Mesendoderm (in vitro differentiated cells): ENCODE measurements around the gene C1QL2.

Source experiments
- DNase-seq: peaks from one replicate; pipeline ENCODE4 v3.0.0; 2013
- H2AK5ac ChIP-seq: 2 replicates; pipeline ENCODE4 v1.6.1; 2013; ENCODE audit warnings: low read length, inconsistent platforms
- H2BK120ac ChIP-seq: 2 replicates; pipeline ENCODE4 v1.6.1; 2013; ENCODE audit warnings: low read depth, mild to moderate bottlenecking, low read length, moderate library complexity, mixed read lengths
- H2BK15ac ChIP-seq: replicated peaks from 2 replicates; pipeline ENCODE4 v1.6.1; 2013; ENCODE audit warnings: low read depth, mild to moderate bottlenecking, moderate library complexity
- H2BK5ac ChIP-seq: 2 replicates; pipeline ENCODE4 v1.6.1; 2013; ENCODE audit warnings: low read length, inconsistent platforms
- H3K18ac ChIP-seq: 2 replicates; pipeline ENCODE4 v1.6.1; 2013; ENCODE audit warnings: mild to moderate bottlenecking, low read length, mixed read lengths
- H3K23ac ChIP-seq: one replicate; pipeline ENCODE4 v1.6.1; 2013; ENCODE audit warnings: low read length
- H3K27ac ChIP-seq: 2 replicates; pipeline ENCODE4 v1.5.1; 2013; ENCODE audit warnings: low read depth, mild to moderate bottlenecking, inconsistent platforms, low read length, moderate library complexity
- H3K27me3 ChIP-seq: 2 replicates; pipeline ENCODE4 v1.6.1; 2013; ENCODE audit warnings: low read length, control low read depth, mild to moderate bottlenecking, inconsistent platforms; ENCODE audit not compliant: insufficient read depth, poor library complexity
- H3K36me3 ChIP-seq: 2 replicates; pipeline ENCODE4 v1.6.1; 2013; ENCODE audit warnings: low read length, inconsistent platforms; ENCODE audit not compliant: control insufficient read depth, insufficient read depth
- H3K4ac ChIP-seq: one replicate; pipeline ENCODE4 v1.6.1; 2013; ENCODE audit warnings: low read depth, mild to moderate bottlenecking, low read length, moderate library complexity
- H3K4me1 ChIP-seq: 2 replicates; pipeline ENCODE4 v1.6.1; 2013; ENCODE audit warnings: low read depth, low read length, inconsistent platforms; ENCODE audit not compliant: control insufficient read depth
- H3K4me2 ChIP-seq: 2 replicates; pipeline ENCODE4 v1.6.1; 2013; ENCODE audit warnings: low read length
- H3K4me3 ChIP-seq: 2 replicates; pipeline ENCODE4 v1.5.1; 2013; ENCODE audit warnings: mild to moderate bottlenecking, low read length
- H3K56ac ChIP-seq: one replicate; pipeline ENCODE4 v1.6.1; 2013; ENCODE audit warnings: low read length
- H3K79me1 ChIP-seq: 2 replicates; pipeline ENCODE4 v1.6.1; 2013; ENCODE audit warnings: low read length, inconsistent platforms
- H3K79me2 ChIP-seq: 2 replicates; pipeline ENCODE4 v1.6.1; 2013; ENCODE audit warnings: mild to moderate bottlenecking, low read length; ENCODE audit not compliant: control insufficient read depth, insufficient read depth
- H3K9ac ChIP-seq: 2 replicates; pipeline ENCODE4 v1.6.1; 2013; ENCODE audit warnings: low read length, inconsistent platforms
- H4K5ac ChIP-seq: one replicate; pipeline ENCODE4 v1.6.1; 2013; ENCODE audit warnings: low read length
- H4K8ac ChIP-seq: one replicate; pipeline ENCODE4 v1.6.1; 2013; ENCODE audit warnings: low read depth, mild to moderate bottlenecking, control low read depth, low read length, moderate library complexity
- WGBS: extraction: QIAGEN DNeasy Blood & Tissue Kit; methylation state at CpG from one replicate; pipeline ENCODE4 v1.1.7; 2013; ENCODE audit warnings: low lambda C conversion rate, missing lambda C conversion rate; ENCODE audit not compliant: insufficient coverage; ENCODE audit errors: extremely low coverage; 5-methylcytosine and 5-hydroxymethylcytosine counted together

Gene C1QL2

DNA sequence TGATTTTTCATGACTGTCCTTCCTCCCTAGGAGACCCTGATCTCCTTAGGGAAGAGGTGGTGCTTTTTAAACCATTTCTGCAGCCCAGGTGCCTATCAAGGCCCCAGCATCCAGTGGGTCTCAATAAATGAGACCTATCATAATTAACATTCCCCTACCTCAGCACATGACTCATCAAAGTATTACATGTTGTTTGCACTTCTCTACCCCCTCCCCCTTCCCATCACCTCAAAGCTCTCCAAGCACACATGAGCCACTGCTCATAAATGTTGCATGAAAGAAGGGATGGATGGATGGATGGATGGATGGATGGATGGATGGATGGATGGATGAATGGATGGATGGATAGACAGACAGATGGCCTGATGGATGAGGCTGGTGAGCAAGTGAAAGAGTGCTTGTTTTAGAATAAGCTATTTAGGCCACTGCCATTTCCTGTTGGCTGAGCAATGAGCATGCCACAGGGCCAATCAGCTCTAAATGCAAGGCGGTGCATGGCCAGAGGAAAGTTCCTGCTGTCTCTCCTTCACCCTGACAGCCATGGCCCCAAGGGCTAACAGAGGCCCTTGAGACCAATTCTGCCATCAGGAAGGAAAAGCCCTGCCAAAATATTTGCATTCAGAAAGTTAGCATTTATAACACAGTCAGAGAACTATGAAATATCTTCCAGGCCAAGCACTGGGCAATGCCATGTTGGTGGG lies 44.2 kb upstream of the C1QL2 start:
- no CpG with 5 or more reads among the region's 1 CpG for WGBS
- Histone ChIP-seq H3K18ac (no peak overlapping the region), H3K79me2 (no peaks in the 10 kb centered on the region), H3K27ac (no peak overlapping the region), H4K5ac (no peak overlapping the region), H3K4me3 (no peak overlapping the region), H2BK5ac (no peak overlapping the region), H3K56ac (no peak overlapping the region), H3K36me3 (no peaks in the 10 kb centered on the region), H3K9ac (no peak overlapping the region), H3K79me1 (no peaks in the 10 kb centered on the region), H2BK120ac (no peak overlapping the region), H3K4ac (no peak overlapping the region), H4K8ac (no peak overlapping the region), H3K4me2 (no peak overlapping the region), H3K4me1 (no peaks in the 10 kb centered on the region), H3K27me3 (no peaks in the 10 kb centered on the region), H2AK5ac (no peak overlapping the region), H2BK15ac (no peak overlapping the region), H3K23ac (no peak overlapping the region)
- DNase-seq, result no peak

DNA sequence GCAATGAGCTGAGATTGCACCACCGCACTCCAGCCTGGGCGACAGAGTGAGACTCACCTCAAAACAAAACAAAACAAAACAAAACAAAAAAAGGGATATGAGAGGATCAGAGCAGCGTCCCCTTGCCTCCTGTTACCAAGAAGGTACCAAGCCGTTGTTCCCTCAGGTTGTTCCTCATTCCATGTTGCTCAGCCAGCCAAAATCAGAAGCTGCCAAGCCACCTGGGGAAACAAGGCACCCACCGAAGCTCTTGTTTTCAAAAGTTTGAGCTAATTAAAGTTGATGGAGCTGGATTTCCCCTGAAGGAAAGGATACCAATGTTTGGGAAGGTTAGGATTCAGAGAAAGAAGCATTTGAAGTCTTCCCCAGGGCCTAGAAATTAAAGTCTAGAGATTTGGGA lies 43.3 kb upstream of the C1QL2 start:
- H3K4me3 ChIP-seq, result no peak overlapping the region
- no peak overlapping the region for H4K8ac ChIP-seq
- H3K18ac ChIP-seq, result no peak overlapping the region
- H2BK5ac ChIP-seq, result no peak overlapping the region
- H3K56ac ChIP-seq, result no peak overlapping the region
- no peaks in the 10 kb centered on the region for H3K36me3 ChIP-seq
- no peak for DNase-seq
- no peaks in the 10 kb centered on the region for H3K79me2 ChIP-seq
- H3K4me2 ChIP-seq, result no peak overlapping the region
- no peak overlapping the region for H3K23ac ChIP-seq
- no peak overlapping the region for H3K4ac ChIP-seq
- no peak overlapping the region for H4K5ac ChIP-seq
- no peak overlapping the region for H3K9ac ChIP-seq
- no peak overlapping the region for H3K27ac ChIP-seq
- no peaks in the 10 kb centered on the region for H3K79me1 ChIP-seq
- no peak overlapping the region for H2BK120ac ChIP-seq
- no peak overlapping the region for H2AK5ac ChIP-seq
- H3K4me1 ChIP-seq, result no peaks in the 10 kb centered on the region
- WGBS, result no CpG with 5 or more reads among the region's 5 CpGs
- H3K27me3 ChIP-seq, result no peaks in the 10 kb centered on the region
- H2BK15ac ChIP-seq, result no peak overlapping the region

DNA sequence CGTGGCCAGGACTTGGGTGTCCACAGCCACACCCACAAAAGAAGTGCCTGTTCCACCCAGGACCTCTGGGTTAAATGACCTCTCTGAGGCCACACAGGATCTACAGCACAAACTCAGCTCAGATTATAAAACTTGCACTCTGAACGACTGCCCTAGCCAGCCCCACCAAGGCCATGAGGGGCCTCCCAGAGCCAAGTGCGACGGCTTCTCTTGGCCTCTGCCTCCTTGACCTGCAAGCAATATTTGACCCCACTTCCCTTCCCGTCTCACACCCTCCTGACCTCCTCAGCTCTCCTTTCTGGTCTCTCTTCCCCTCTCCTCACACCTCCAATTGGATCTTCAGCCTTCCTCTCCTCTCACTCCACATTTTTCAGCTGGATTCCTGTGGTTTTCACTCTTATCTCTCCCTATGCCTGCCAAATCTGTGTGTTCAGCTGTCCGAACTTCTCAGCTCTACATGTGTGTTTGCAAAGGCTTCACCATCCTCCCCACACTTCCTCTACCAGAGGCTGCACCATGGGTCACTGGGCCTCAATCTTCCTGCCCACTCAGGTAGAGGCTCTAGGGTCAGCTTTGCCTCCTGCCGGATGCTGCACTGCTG lies 39.8 kb upstream of the C1QL2 start:
- H2AK5ac ChIP-seq, result no peak overlapping the region
- no peak overlapping the region for H3K9ac ChIP-seq
- no peak overlapping the region for H3K18ac ChIP-seq
- H2BK5ac ChIP-seq, result no peak overlapping the region
- no peak overlapping the region for H3K4me2 ChIP-seq
- no peak overlapping the region for H3K23ac ChIP-seq
- no peak overlapping the region for H3K4ac ChIP-seq
- H4K8ac ChIP-seq, result no peak overlapping the region
- H3K27ac ChIP-seq, result no peak overlapping the region
- no peak overlapping the region for H2BK120ac ChIP-seq
- H3K4me3 ChIP-seq, result no peak overlapping the region
- no peak overlapping the region for H2BK15ac ChIP-seq
- H3K36me3 ChIP-seq, result no peaks in the 10 kb centered on the region
- H3K79me2 ChIP-seq, result no peaks in the 10 kb centered on the region
- no peak overlapping the region for H4K5ac ChIP-seq
- no CpG with 5 or more reads among the region's 7 CpGs for WGBS
- H3K56ac ChIP-seq, result no peak overlapping the region
- H3K4me1 ChIP-seq, result peaks cover 2% of the 10 kb centered on the region
- no peaks in the 10 kb centered on the region for H3K27me3 ChIP-seq
- H3K79me1 ChIP-seq, result no peaks in the 10 kb centered on the region
- DNase-seq, result peak; percentile 50

DNA sequence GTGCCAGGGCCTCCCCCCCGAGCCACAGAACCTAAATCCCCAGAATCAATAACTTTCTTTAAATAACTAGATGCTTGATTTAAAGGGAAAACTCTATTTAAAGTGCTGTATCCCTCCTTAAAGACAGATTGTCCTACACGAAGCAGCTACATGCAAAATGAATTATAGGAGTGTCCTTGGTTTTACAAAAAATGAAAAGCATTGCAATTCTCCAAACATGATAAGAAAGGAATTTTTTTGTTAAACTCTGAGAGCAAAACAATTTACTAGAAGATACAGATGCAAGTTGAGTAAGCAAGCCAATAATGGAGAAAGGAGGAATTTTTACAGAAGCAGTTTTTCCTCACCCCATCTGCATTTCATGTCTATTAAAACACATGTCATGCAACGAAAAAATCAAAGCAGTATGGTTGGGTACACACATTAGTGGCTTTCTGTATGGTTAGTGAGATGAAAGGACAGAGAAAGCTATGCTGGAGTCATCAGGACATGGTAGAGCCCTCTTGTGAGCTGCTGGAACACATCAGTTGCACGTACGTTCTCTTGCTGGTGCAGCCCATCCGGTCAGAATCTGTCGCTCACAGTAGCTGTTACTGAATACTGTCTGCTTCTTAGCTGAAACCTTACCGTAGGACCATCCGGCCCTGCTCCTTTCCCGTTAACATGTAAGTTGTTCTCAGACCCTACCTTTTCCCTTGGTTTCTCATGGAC lies 39.1 kb upstream of the C1QL2 start:
- Histone ChIP-seq H2BK15ac (no peak overlapping the region), H3K27ac (no peak overlapping the region), H3K27me3 (no peaks in the 10 kb centered on the region), H2AK5ac (no peak overlapping the region), H3K9ac (no peak overlapping the region), H3K4me3 (no peak overlapping the region), H3K79me2 (no peaks in the 10 kb centered on the region), H3K4me2 (no peak overlapping the region), H3K4ac (no peak overlapping the region), H3K79me1 (no peaks in the 10 kb centered on the region), H3K23ac (no peak overlapping the region), H4K8ac (no peak overlapping the region), H3K56ac (no peak overlapping the region), H3K18ac (no peak overlapping the region), H4K5ac (no peak overlapping the region), H3K36me3 (no peaks in the 10 kb centered on the region), H2BK5ac (no peak overlapping the region), H2BK120ac (no peak overlapping the region), H3K4me1 (peaks cover 2% of the 10 kb centered on the region)
- WGBS, result no CpG with 5 or more reads among the region's 10 CpGs
- no peak for DNase-seq

DNA sequence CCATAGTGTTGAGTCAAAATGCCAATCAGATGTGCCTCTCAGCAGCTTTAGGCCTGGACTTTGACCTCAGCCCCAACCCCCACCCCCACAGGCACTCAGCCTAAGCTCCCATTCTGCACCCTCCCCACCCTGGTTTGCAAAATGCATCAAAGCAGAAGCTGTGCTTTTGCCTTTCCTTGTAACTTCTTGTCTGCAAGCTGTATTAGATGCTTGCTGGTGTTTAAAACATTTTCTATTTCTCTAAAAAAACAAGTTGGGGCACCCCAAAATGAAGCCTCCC lies 38.5 kb upstream of the C1QL2 start:
- no peak overlapping the region for H3K4me3 ChIP-seq
- H3K18ac ChIP-seq, result no peak overlapping the region
- H4K8ac ChIP-seq, result no peak overlapping the region
- peaks cover 2% of the 10 kb centered on the region for H3K4me1 ChIP-seq
- no peak overlapping the region for H3K4me2 ChIP-seq
- no peak overlapping the region for H3K56ac ChIP-seq
- H3K4ac ChIP-seq, result no peak overlapping the region
- no peak overlapping the region for H4K5ac ChIP-seq
- no peak overlapping the region for H2AK5ac ChIP-seq
- H2BK5ac ChIP-seq, result no peak overlapping the region
- no peaks in the 10 kb centered on the region for H3K79me1 ChIP-seq
- no peaks in the 10 kb centered on the region for H3K36me3 ChIP-seq
- H3K9ac ChIP-seq, result no peak overlapping the region
- no peak overlapping the region for H2BK15ac ChIP-seq
- H3K79me2 ChIP-seq, result no peaks in the 10 kb centered on the region
- no peak overlapping the region for H3K23ac ChIP-seq
- DNase-seq, result no peak
- no peak overlapping the region for H2BK120ac ChIP-seq
- no peak overlapping the region for H3K27ac ChIP-seq
- no peaks in the 10 kb centered on the region for H3K27me3 ChIP-seq
